Hematopoietic multipotent progenitor cell (in vitro differentiated cells): ENCODE results near the gene GPR68. TPM values are rescaled to one million over a fixed set of nuclear protein-coding genes. Genes with fewer than 3 reads are reported as not detected.
A peak's percentile ranks its signal among the peaks of the same experiment; 100 is the strongest.

ENCODE experiments used
- DNase-seq, 3 donors: peaks; one replicate each; pipeline ENCODE4 v3.0.0-alpha.2; 2011 to 2015; ENCODE audit warnings: low read depth in 2 of 3, low spot score in 2 of 3
- total RNA-seq: library from RNA; depleted of rRNA; stranded (reverse); fragments of >200 nt; gene quantifications from one replicate; pipeline ENCODE4 v1.2.3, GENCODE V29; 2012

GPR68 gene
- 0.81 TPM for total RNA-seq

GRCh38 chr14:91244501-91244901 lies at the start of gene GPR68:
Gene GPR68, minus strand, starts transcription at chr14:91244704. Its CDS starts 9,654 bp downstream, at chr14:91235050.
- peak in 2 of 3 donors; percentile 41 to 56 for DNase-seq

GRCh38 chr14:91294153-91294552 lies 49.6 kb upstream of the GPR68 start:
- no peak for DNase-seq

GRCh38 chr14:91293281-91293680 lies 48.8 kb upstream of the GPR68 start:
- no peak for DNase-seq

GRCh38 chr14:91292491-91292890 lies 48.0 kb upstream of the GPR68 start:
- no peak for DNase-seq

- no peak for DNase-seq
These were observed 47.4 kb upstream of the GPR68 start for GRCh38 chr14:91291786-91292405.

- no peak for DNase-seq
These were observed 46.5 kb upstream of the GPR68 start for GRCh38 chr14:91290986-91291385.

GRCh38 chr14:91289464-91289863 lies 45.0 kb upstream of the GPR68 start:
- DNase-seq: no peak

- no peak for DNase-seq
These were observed 44.4 kb upstream of the GPR68 start for GRCh38 chr14:91288876-91289275.

GRCh38 chr14:91286530-91286937 lies 42.0 kb upstream of the GPR68 start:
- DNase-seq: peak; percentile 68 to 87 (median 68)

GRCh38 chr14:91284791-91285548 lies 40.5 kb upstream of the GPR68 start:
- no peak for DNase-seq

GRCh38 chr14:91284146-91284790 lies 39.8 kb upstream of the GPR68 start:
- no peak for DNase-seq

- no peak for DNase-seq
These were observed 39.2 kb upstream of the GPR68 start for GRCh38 chr14:91283666-91284065.

- DNase-seq: no peak
These were observed 38.6 kb upstream of the GPR68 start for GRCh38 chr14:91282954-91283645.

GRCh38 chr14:91281346-91281745 lies 36.8 kb upstream of the GPR68 start:
- DNase-seq: no peak

GRCh38 chr14:91280129-91280528 lies 35.6 kb upstream of the GPR68 start:
- DNase-seq: no peak

GRCh38 chr14:91279354-91279753 lies 34.9 kb upstream of the GPR68 start:
- DNase-seq: no peak

- no peak for DNase-seq
These were observed 33.8 kb upstream of the GPR68 start for GRCh38 chr14:91278383-91278715.

GRCh38 chr14:91277546-91278382 lies 33.3 kb upstream of the GPR68 start:
- DNase-seq: no peak

GRCh38 chr14:91274796-91275195 lies 30.3 kb upstream of the GPR68 start:
- DNase-seq: no peak

- DNase-seq: no peak
These were observed 29.4 kb upstream of the GPR68 start for GRCh38 chr14:91273885-91274273.
